Hepatocyte (in vitro differentiated cells): ENCODE results near the gene PLVAP.

Source experiments
- EZH2phosphoT487 ChIP-seq: fragments of 200-600 bp; sonication (generic); IDR thresholded peaks from one replicate; pipeline ENCODE4 v1.6.1; 2018; ENCODE audit warnings: antibody characterized with exemption, mild to moderate bottlenecking, low read depth, moderate library complexity; ENCODE audit not compliant: unreplicated experiment, severe bottlenecking
- TF ChIP-seq, protein P1 (sequence below): fragments of 200-600 bp; sonication (generic); IDR thresholded peaks from 2 replicates; pipeline ENCODE4 v1.5.1; 2016; ENCODE audit warnings: antibody characterized with exemption, mild to moderate bottlenecking; ENCODE audit not compliant: poor library complexity

DNA sequence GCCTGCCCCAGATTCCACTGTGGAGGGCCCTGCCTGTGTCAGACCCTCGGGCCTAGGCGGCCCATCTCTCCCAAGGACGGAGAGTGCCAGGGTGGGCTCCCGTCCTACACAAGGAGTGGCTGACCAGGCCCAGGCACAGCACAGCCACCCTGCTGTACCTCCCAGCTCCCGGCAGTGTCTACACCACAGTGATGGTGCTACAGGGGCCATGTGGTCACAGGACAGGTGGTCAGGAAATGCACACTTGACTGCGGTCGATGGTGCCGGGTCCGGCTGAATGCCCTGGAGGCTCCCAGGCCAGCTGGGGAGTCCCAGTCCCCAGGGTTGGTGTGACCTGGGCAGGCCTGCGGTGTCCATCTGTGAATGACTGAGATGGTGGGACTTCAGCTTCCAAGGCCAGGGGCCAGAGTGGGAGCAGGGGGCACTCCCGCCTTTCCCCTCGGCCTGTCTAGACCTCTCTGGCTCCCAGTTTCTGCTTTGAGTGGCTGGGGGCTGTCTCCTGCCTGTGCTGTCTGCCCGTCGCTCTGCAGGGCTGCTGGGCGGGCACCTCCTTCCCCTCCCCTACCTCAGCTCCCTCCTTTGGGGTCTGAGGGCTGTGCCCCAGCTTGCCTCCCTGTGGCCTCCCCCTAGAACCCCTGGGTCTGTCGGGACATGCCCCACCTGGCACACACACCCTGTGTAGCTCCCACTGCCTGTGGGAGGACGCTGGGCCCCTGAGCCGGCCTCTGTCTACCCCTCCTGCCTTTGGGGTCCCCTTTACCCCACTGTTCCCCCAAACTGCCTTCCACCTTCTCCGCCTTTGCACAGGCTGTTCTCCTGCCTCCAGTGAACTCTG lies 55.3 kb downstream of the PLVAP start:
- TF ChIP-seq, protein P1, sequence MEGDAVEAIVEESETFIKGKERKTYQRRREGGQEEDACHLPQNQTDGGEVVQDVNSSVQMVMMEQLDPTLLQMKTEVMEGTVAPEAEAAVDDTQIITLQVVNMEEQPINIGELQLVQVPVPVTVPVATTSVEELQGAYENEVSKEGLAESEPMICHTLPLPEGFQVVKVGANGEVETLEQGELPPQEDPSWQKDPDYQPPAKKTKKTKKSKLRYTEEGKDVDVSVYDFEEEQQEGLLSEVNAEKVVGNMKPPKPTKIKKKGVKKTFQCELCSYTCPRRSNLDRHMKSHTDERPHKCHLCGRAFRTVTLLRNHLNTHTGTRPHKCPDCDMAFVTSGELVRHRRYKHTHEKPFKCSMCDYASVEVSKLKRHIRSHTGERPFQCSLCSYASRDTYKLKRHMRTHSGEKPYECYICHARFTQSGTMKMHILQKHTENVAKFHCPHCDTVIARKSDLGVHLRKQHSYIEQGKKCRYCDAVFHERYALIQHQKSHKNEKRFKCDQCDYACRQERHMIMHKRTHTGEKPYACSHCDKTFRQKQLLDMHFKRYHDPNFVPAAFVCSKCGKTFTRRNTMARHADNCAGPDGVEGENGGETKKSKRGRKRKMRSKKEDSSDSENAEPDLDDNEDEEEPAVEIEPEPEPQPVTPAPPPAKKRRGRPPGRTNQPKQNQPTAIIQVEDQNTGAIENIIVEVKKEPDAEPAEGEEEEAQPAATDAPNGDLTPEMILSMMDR, result no peak
- no peak for TF ChIP-seq EZH2phosphoT487
